ENCODE results near the gene PCSK6. TPM values are rescaled to one million over a fixed set of nuclear protein-coding genes. Genes with fewer than 3 reads are reported as not detected.

PCSK6 gene
- total RNA-seq, 2 experiments from 2014 or later = 0.28 TPM; not detected in 1

DNA sequence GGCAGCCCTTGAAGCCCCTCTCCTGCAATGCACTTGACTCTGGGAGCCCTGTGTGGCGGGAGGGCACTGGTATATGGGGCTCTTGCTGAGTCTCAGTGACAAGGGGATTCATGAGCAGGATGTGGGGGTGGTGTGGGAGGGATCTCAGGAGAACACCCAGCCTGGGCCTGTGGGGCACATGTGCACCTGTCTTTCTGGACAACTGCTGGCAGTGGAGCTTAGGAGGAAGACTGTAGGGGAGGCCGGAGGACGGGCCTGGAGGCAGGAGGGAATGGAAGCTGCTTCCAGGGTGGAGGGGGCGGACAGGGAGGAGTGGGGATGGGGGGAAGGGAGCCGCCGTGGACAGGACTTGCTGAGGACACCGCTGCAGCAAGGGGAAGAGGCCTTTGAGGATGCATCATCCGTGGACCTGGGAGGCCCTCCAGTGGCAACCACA lies 183.7 kb downstream of the PCSK6 start:
- TF ChIP-seq CTCF (IDR thresholded peaks at IDR 0.05) = no peak
- POLR2A ChIA-PET = no interaction called here
- Mint-ChIP-seq H3K4me3 (no peak overlapping the region), H3K36me3 (ENCODE audit: low read depth) (no peaks in the 10 kb centered on the region), H3K4me1 (ENCODE audit: low read depth) (no peaks in the 10 kb centered on the region), H3K27me3 (no peaks in the 10 kb centered on the region), H3K27ac (no peak overlapping the region), H3K9me3 (no peaks in the 10 kb centered on the region)
- ATAC-seq (ENCODE audit: poor library complexity) = no peak
- Histone ChIP-seq H3K4me3 (ENCODE audit: low read length) (no peak overlapping the region), H3K4me1 (ENCODE audit: insufficient read depth, low read length) (no peaks in the 10 kb centered on the region), H3K36me3 (ENCODE audit: insufficient read depth, low read length) (no peaks in the 10 kb centered on the region), H3K9me3 (ENCODE audit: control insufficient read depth in 1 of 2, insufficient read depth in 1 of 2, low read length in 2 of 2) (no peaks in the 10 kb centered on the region), H3K27me3 (ENCODE audit: control insufficient read depth in 1 of 2, insufficient read depth in 2 of 2, low read length in 2 of 2) (peaks cover 0 to 2% of the 10 kb centered on the region in 2 experiments), H3K27ac (ENCODE audit: low read depth in 1 of 2, low read length in 2 of 2) (no peak overlapping the region)
- intact Hi-C loops (cut with DNase I, micrococcal nuclease) = no loop called here
- CTCF ChIA-PET = interaction anchor here (0.7 kb wide), 1 partner anchor 15 kb away, joined by 4 read pairs; no protein-coding TSS in a partner anchor
- DNase-seq = peak in 1 of 14 experiments; percentile 24

GRCh38 chr15:101303408-101303807 lies 186.1 kb downstream of the PCSK6 start:
- Mint-ChIP-seq H3K9me3 (no peaks in the 10 kb centered on the region), H3K27me3 (no peaks in the 10 kb centered on the region), H3K4me1 (ENCODE audit: low read depth) (no peaks in the 10 kb centered on the region), H3K4me3 (no peak overlapping the region), H3K36me3 (ENCODE audit: low read depth) (no peaks in the 10 kb centered on the region), H3K27ac (no peak overlapping the region)
- DNase-seq (no peak), ATAC-seq (ENCODE audit: poor library complexity) (no peak)
- H3K9me3 ChIP-seq (ENCODE audit: control insufficient read depth in 1 of 2, insufficient read depth in 1 of 2, low read length in 2 of 2) = no peaks in the 10 kb centered on the region
- ChIA-PET CTCF (interaction anchor here (1.7 kb wide), 1 partner anchor 15 kb away, joined by 3 read pairs; no protein-coding TSS in a partner anchor), POLR2A (no interaction called here)
- intact Hi-C loops (cut with DNase I, micrococcal nuclease) = loop anchor here in 1 of 2 experiments (2.0 kb wide), 1 partner anchor 199 kb away; no protein-coding TSS in a partner anchor
- H3K4me1 ChIP-seq (ENCODE audit: insufficient read depth, low read length) = no peaks in the 10 kb centered on the region
- TF ChIP-seq CTCF (IDR thresholded peaks at IDR 0.05) = no peak
- no peaks in the 10 kb centered on the region for H3K36me3 ChIP-seq (ENCODE audit: insufficient read depth, low read length)
- H3K27me3 ChIP-seq (ENCODE audit: control insufficient read depth in 1 of 2, insufficient read depth in 2 of 2, low read length in 2 of 2) = peaks cover 0 to 1% of the 10 kb centered on the region in 2 experiments
- no peak overlapping the region for H3K4me3 ChIP-seq (ENCODE audit: low read length)
- H3K27ac ChIP-seq (ENCODE audit: low read depth in 1 of 2, low read length in 2 of 2) = no peak overlapping the region

- H3K27me3 ChIP-seq (ENCODE audit: control insufficient read depth in 1 of 2, insufficient read depth in 2 of 2, low read length in 2 of 2) = no peaks in the 10 kb centered on the region
- Mint-ChIP-seq H3K27me3 (no peaks in the 10 kb centered on the region), H3K4me3 (peak overlapping the region; percentile 100), H3K9me3 (no peaks in the 10 kb centered on the region), H3K27ac (peak overlapping the region; percentile 98), H3K4me1 (ENCODE audit: low read depth) (peaks cover 44% of the 10 kb centered on the region), H3K36me3 (ENCODE audit: low read depth) (peaks cover 37% of the 10 kb centered on the region)
- H3K27ac ChIP-seq (ENCODE audit: low read depth in 1 of 2, low read length in 2 of 2) = no peak overlapping the region
- H3K36me3 ChIP-seq (ENCODE audit: insufficient read depth, low read length) = peaks cover 11% of the 10 kb centered on the region
- ChIA-PET CTCF (interaction anchor here (0.7 kb wide), 1 partner anchor 435 kb away, joined by 5 read pairs; no protein-coding TSS in a partner anchor), POLR2A (interaction anchor here (0.6 to 3.8 kb wide), 4 partner anchors 9 to 345 kb away, joined by 3 to 28 read pairs (median 16); no protein-coding TSS in a partner anchor)
- TF ChIP-seq CTCF (IDR thresholded peaks at IDR 0.05) = no peak
- H3K4me3 ChIP-seq (ENCODE audit: low read length) = no peak overlapping the region
- DNase-seq (no peak), ATAC-seq (ENCODE audit: poor library complexity) (no peak)
- H3K4me1 ChIP-seq (ENCODE audit: insufficient read depth, low read length) = peaks cover 28% of the 10 kb centered on the region
- intact Hi-C loops (cut with DNase I, micrococcal nuclease) = loop anchor here in 1 of 2 experiments (5.0 to 10.0 kb wide), 2 partner anchors 36 to 1372 kb away; no protein-coding TSS in a partner anchor
- H3K9me3 ChIP-seq (ENCODE audit: control insufficient read depth in 1 of 2, insufficient read depth in 1 of 2, low read length in 2 of 2) = no peaks in the 10 kb centered on the region
Observed at GRCh38 chr15:101296418-101297405, 192.8 kb downstream of the PCSK6 start.

Data from CD4-positive, alpha-beta T cell (primary cell).